Mammary epithelial cell (primary cell): ENCODE results near the gene DPH3.

ENCODE experiments used
- CTCF ChIP-seq, 2 donors: IDR thresholded peaks in 1 of 2; conservative IDR thresholded peaks in 1 of 2; 2 replicates each; pipeline ENCODE4 v1.5.1; 2011 to 2012; ENCODE audit warnings: inconsistent platforms in 2 of 2, low read length in 2 of 2, mild to moderate bottlenecking in 2 of 2, control low read depth in 1 of 2, low read depth in 1 of 2; ENCODE audit not compliant: insufficient read depth in 1 of 2; ENCODE audit errors: extremely low read depth in 1 of 2
- EZH2 ChIP-seq: IDR thresholded peaks from 2 replicates; pipeline ENCODE4 v1.6.1; 2012; ENCODE audit warnings: low read length, inconsistent platforms, borderline replicate concordance

- TF ChIP-seq CTCF (conservative IDR thresholded peaks at IDR 0.05 in 1 of 2, IDR thresholded peaks at IDR 0.05 in 1 of 2; ENCODE audit: extremely low read depth in 1 of 2, insufficient read depth in 1 of 2, low read depth in 1 of 2, low read length in 2 of 2) = no peak
- TF ChIP-seq EZH2 = no peak
Measured at GRCh38 chr3:16304061-16305010, 39.6 kb upstream of the DPH3 start.
